Pancreas (tissue), 10 donors: ENCODE data around the gene ARNT2. TPM values are rescaled to one million over a fixed set of nuclear protein-coding genes. Genes with fewer than 3 reads are reported as not detected.
"Not testable (repeated sequence)": the region's sequence is repeated elsewhere in the genome, so short reads cannot be mapped to it uniquely, and the experiment has no call there.

Experiments
- ATAC-seq, 4 donors: fragments of 200-7000 bp; cut with Tn5 transposase; one replicate each; pipeline versions ENCODE4 v1.8.0 to v1.9.1; 2020; ENCODE audit warnings: mild to moderate bottlenecking in 4 of 4, moderate library complexity in 4 of 4
- DNase-seq, 6 donors: peaks; one replicate each; pipeline ENCODE4 v3.0.0-alpha.2; 2020
- FAIRE-seq: peaks from 2 replicates; lab custom pipeline; 2012; peaks lifted over from hg19 to GRCh38; lab: Jason Lieb, UNC
- H3K27ac ChIP-seq, 4 donors: fragments of 200-600 bp; sonication (generic); 1 replicate in 3 of 4; 2 replicates in 1 of 4; pipeline versions ENCODE4 v1.5.0 to v1.8.0; 2020
- H3K27me3 ChIP-seq, 4 donors: fragments of 200-600 bp; one replicate each; pipeline ENCODE4 v1.8.0; 2021
- H3K36me3 ChIP-seq, 3 donors: fragments of 200-600 bp; sonication (generic) in 1 of 3; one replicate each; pipeline versions ENCODE4 v1.5.0 to v1.8.0; 2020 to 2021
- H3K4me1 ChIP-seq, 3 donors: fragments of 200-600 bp; one replicate each; pipeline ENCODE4 v1.8.0; 2021
- H3K4me3 ChIP-seq, 4 donors: fragments of 200-600 bp; sonication (generic) in 2 of 4; one replicate each; pipeline versions ENCODE4 v1.5.0 to v1.8.0; 2020 to 2021
- H3K9me3 ChIP-seq, 4 donors: fragments of 200-600 bp; one replicate each; pipeline ENCODE4 v1.8.0; 2021
- CTCF ChIP-seq, 4 donors: fragments of 200-600 bp; sonication (generic) in 3 of 4; IDR thresholded peaks; one replicate each; pipeline versions ENCODE4 v1.5.0 to v1.8.0; 2021; ENCODE audit warnings: antibody characterized with exemption in 4 of 4
- WGBS, 2 donors: extraction: QIAGEN DNeasy Blood & Tissue Kit; methylation state at CpG; one replicate each; pipeline ENCODE4 v1.1.7; 2013; 5-methylcytosine and 5-hydroxymethylcytosine counted together
- intact Hi-C, 3 donors: fragments of 100-400 bp; cut with DNase I; formaldehyde crosslinking; loops; one replicate each; pipeline versions ENCODE4 v1.11.1 to v1.14.2; 2022
- microRNA-seq, 2 donors: library from miRNA; unstranded; fragments of <30 nt; microRNA quantifications; one replicate each; pipeline versions ENCODE4 to v1.1.0, GENCODE V29; 2019 to 2020
- polyA plus RNA-seq, 2 donors: library from polyadenylated mRNA; stranded (reverse); fragments of 200-250 nt; gene quantifications; one replicate each; pipeline ENCODE4 v1.2.3, GENCODE V29; 2013
- total RNA-seq, 6 donors: library from RNA; stranded (reverse); fragmentation: NEBNext Ultra II Directional in 4 of 6; extraction: Animal tissue kit (Norgen Biotek cat#: 25700) in 4 of 6; gene quantifications; one replicate each; pipeline versions ENCODE4 v1.2.1 to v1.2.4, GENCODE V29; 2021 to 2023
- donor health status: healthy with polysubstance abuse.
- donor health status: DM: no; HTN: no; CAD: no; lungs with moderate emphysema.
- donor health status: DM: no; HTN: no; CAD: no.
- donor health status: control.
- donor health status: control.
- donor health status: Bipolar disorder and iron deficiency.
- donor health status: DM: yes; HTN: yes; CAD: no.
- donor health status: DM: no; HTN: no; CAD: no.
- donor health status: DM: no; HTN: no; CAD: no.
- donor health status: DM: yes; HTN: yes; CAD: no.

The ARNT2 gene
- total and polyA plus RNA-seq, 8 donors = 2.1 to 18.1 (median 5.4) TPM

GRCh38 chr15:80643431-80643951 lies 239.3 kb downstream of the ARNT2 start:
- WGBS, 2 donors = 64 to 75% methylated on average over 7 of the region's 7 CpGs
- Histone ChIP-seq H3K4me3 (no peak overlapping the region), H3K36me3 (no peaks in the 10 kb centered on the region), H3K27ac (no peak overlapping the region), H3K27me3 (no peaks in the 10 kb centered on the region), H3K9me3 (no peaks in the 10 kb centered on the region), H3K4me1 (no peaks in the 10 kb centered on the region)
- no peak for FAIRE-seq
- ATAC-seq = no peak
- intact Hi-C loops = no loop called here
- DNase-seq = no peak
- TF ChIP-seq CTCF (IDR thresholded peaks at IDR 0.05) = no peak

GRCh38 chr15:80645494-80646065 lies 241.4 kb downstream of the ARNT2 start:
- intact Hi-C loops = no loop called here
- Histone ChIP-seq H3K4me3 (no peak overlapping the region), H3K27me3 (no peaks in the 10 kb centered on the region), H3K27ac (no peak overlapping the region), H3K9me3 (no peaks in the 10 kb centered on the region), H3K4me1 (no peaks in the 10 kb centered on the region), H3K36me3 (no peaks in the 10 kb centered on the region)
- no peak for DNase-seq
- no peak for FAIRE-seq
- 53 to 69% methylated on average over 4 of the region's 4 CpGs for WGBS, 2 donors
- no peak for TF ChIP-seq CTCF (IDR thresholded peaks at IDR 0.05)
- no peak for ATAC-seq

- intact Hi-C loops, H3K4me1 ChIP-seq, FAIRE-seq, H3K4me3 ChIP-seq, H3K27me3 ChIP-seq, ATAC-seq, H3K27ac ChIP-seq, H3K9me3 ChIP-seq, H3K36me3 ChIP-seq: not testable (repeated sequence)
- peak in 1 of 6 donors; percentile 58 for DNase-seq
- 94 to 97% methylated on average over 30 of the region's 30 CpGs for WGBS, 2 donors
These were observed 243.2 kb downstream of the ARNT2 start for GRCh38 chr15:80647424-80647823.

Small RNA genes lying within 50 kb of the gene (microRNA-seq; reads per million reads assigned to microRNA genes)
- gene MIR5572 = 0 reads per million in 2 donors

Other genes starting within 250 kb of the ARNT2 start
- gene CTXND1, start 152.2 kb upstream of the ARNT2 start, total RNA-seq = under 1 TPM; 0.37 to 0.98 (median 0.61) TPM
- 1 to 10 TPM in 1 of 2 donors, under 1 TPM in 1; 0.42 to 1.4 TPM for gene CTXND1, start 152.2 kb upstream of the ARNT2 start, polyA plus RNA-seq